SK-N-SH (cell line): Measurements from ENCODE around the gene PHF23. TPM values are rescaled to one million over a fixed set of nuclear protein-coding genes. Genes with fewer than 3 reads are reported as not detected.

Experiments used
- CTCF ChIA-PET: fragments of 300-600, 350-600 bp; formaldehyde crosslinking; extraction: SDS; loops from one replicate; lab custom pipeline; 2021; lab: Yijun Ruan, JAX
- POLR2A ChIA-PET: fragments of 350-600 bp; sonication (Branson Sonifier 250); formaldehyde crosslinking; extraction: SDS; loops from one replicate; lab custom pipeline; 2020; ENCODE audit warnings: antibody characterized with exemption, inconsistent platforms; lab: Yijun Ruan, JAX
- DNase-seq: peaks from one replicate; pipeline ENCODE4 v3.0.0; 2012
- H2AFZ ChIP-seq: fragments of 200-600 bp; sonication (generic); 2 replicates; pipeline ENCODE4 v1.8.1; 2016; ENCODE audit warnings: antibody characterized with exemption, mild to moderate bottlenecking, low read depth
- H3F3A ChIP-seq: fragments of 200-600 bp; sonication (generic); replicated peaks from 2 replicates; pipeline ENCODE3; 2016; ENCODE audit warnings: antibody characterized with exemption, mild to moderate bottlenecking; ENCODE audit not compliant: insufficient read depth
- H3K27ac ChIP-seq, 2 experiments: fragments of 200-500 bp in 1 of 2; fragments of 200-600 bp in 1 of 2; sonication (Bioruptor generic) in 1 of 2; sonication (generic), shearing (Covaris generic) in 1 of 2; 2 replicates each; pipeline versions ENCODE4 v1.5.1 to v1.6.1; 2014 to 2016; ENCODE audit warnings: low read depth in 2 of 2, inconsistent platforms in 1 of 2, low read length in 1 of 2, mild to moderate bottlenecking in 1 of 2, mixed read lengths in 1 of 2
- H3K27me3 ChIP-seq: fragments of 200-600 bp; sonication (generic), shearing (Covaris generic); 2 replicates; pipeline ENCODE4 v1.6.1; 2016; ENCODE audit warnings: mixed run types; ENCODE audit not compliant: insufficient read depth
- H3K36me3 ChIP-seq, 2 experiments: fragments of 200-500 bp in 1 of 2; fragments of 200-600 bp in 1 of 2; sonication (Bioruptor generic) in 1 of 2; sonication (generic) in 1 of 2; replicated peaks in 1 of 2; 2 replicates each; pipeline versions ENCODE3 to v1.5.1; 2014 to 2016; ENCODE audit warnings: low read length in 1 of 2, mild to moderate bottlenecking in 1 of 2; ENCODE audit not compliant: insufficient read depth in 2 of 2, control insufficient read depth in 1 of 2
- H3K4me1 ChIP-seq, 2 experiments: fragments of 200-500 bp in 1 of 2; fragments of 200-600 bp in 1 of 2; sonication (Bioruptor generic) in 1 of 2; sonication (generic), shearing (Covaris generic) in 1 of 2; 2 replicates each; pipeline versions ENCODE4 v1.5.1 to v1.6.1; 2014 to 2016; ENCODE audit warnings: low read depth in 1 of 2, low read length in 1 of 2, mixed run types in 1 of 2; ENCODE audit not compliant: insufficient read depth in 2 of 2, control insufficient read depth in 1 of 2
- H3K4me2 ChIP-seq: fragments of 200-600 bp; sonication (generic), shearing (Covaris generic); 2 replicates; pipeline ENCODE4 v1.6.1; 2017; ENCODE audit warnings: mixed run types
- H3K4me3 ChIP-seq, 2 experiments: fragments of 200-500 bp in 1 of 2; fragments of 200-600 bp in 1 of 2; sonication (Bioruptor generic) in 1 of 2; sonication (generic), shearing (Covaris generic) in 1 of 2; 2 replicates each; pipeline versions ENCODE4 v1.5.1 to v1.8.1; 2014 to 2016; ENCODE audit warnings: low read depth in 2 of 2, inconsistent platforms in 1 of 2, low read length in 1 of 2, mild to moderate bottlenecking in 1 of 2, mixed read lengths in 1 of 2, moderate library complexity in 1 of 2
- H3K79me2 ChIP-seq: fragments of 200-600 bp; sonication (generic); 2 replicates; pipeline ENCODE4 v1.8.1; 2017; ENCODE audit warnings: mild to moderate bottlenecking; ENCODE audit not compliant: insufficient read depth
- H3K9ac ChIP-seq: fragments of 200-600 bp; sonication (generic); 2 replicates; pipeline ENCODE4 v1.6.1; 2017; ENCODE audit warnings: mixed run types
- H3K9me2 ChIP-seq: fragments of 200-600 bp; sonication (generic); 2 replicates; pipeline ENCODE4 v1.6.1; 2017; ENCODE audit warnings: mixed run types
- H3K9me3 ChIP-seq: fragments of 200-600 bp; sonication (generic); 2 replicates; pipeline ENCODE4 v1.6.1; 2017; ENCODE audit warnings: mixed run types, mild to moderate bottlenecking, moderate library complexity
- H4K20me1 ChIP-seq: fragments of 200-600 bp; sonication (generic); 2 replicates; pipeline ENCODE4 v1.6.1; 2017; ENCODE audit warnings: mild to moderate bottlenecking, mixed run types; ENCODE audit not compliant: insufficient read depth
- CHD2 ChIP-seq: fragments of 150-350 bp; IDR thresholded peaks from 2 replicates; pipeline ENCODE4 v1.6.1; 2018; ENCODE audit warnings: low read length; ENCODE audit not compliant: partially characterized antibody
- ELF1 ChIP-seq: IDR thresholded peaks from 2 replicates; pipeline ENCODE4 v1.4.0; 2012
- FOSL2 ChIP-seq: IDR thresholded peaks from 2 replicates; pipeline ENCODE4 v1.4.0; 2012; ENCODE audit warnings: low read depth, mild to moderate bottlenecking, moderate library complexity, borderline replicate concordance
- GATA2 ChIP-seq: sonication (generic); formaldehyde crosslinking; IDR thresholded peaks from 2 replicates; pipeline ENCODE4 v1.5.0; 2020; ENCODE audit warnings: mild to moderate bottlenecking, missing genetic modification reagents
- MXI1 ChIP-seq: IDR thresholded peaks from 2 replicates; pipeline ENCODE4 v1.6.1; 2012; ENCODE audit warnings: mild to moderate bottlenecking, low read depth, low read length, improper control_type of control experiment
- NFIC ChIP-seq: IDR thresholded peaks from 2 replicates; pipeline ENCODE4 v1.4.0; 2012; ENCODE audit warnings: borderline replicate concordance
- RXRA ChIP-seq: IDR thresholded peaks from 2 replicates; pipeline ENCODE4 v1.4.0; 2012; ENCODE audit warnings: low read depth, mild to moderate bottlenecking, borderline replicate concordance
- SIN3A ChIP-seq: IDR thresholded peaks from 2 replicates; pipeline ENCODE4 v1.6.1; 2012; ENCODE audit warnings: low read depth, mild to moderate bottlenecking, low read length, moderate library complexity, borderline replicate concordance
- SMC3 ChIP-seq: IDR thresholded peaks from 2 replicates; pipeline ENCODE4 v1.6.1; 2012; ENCODE audit warnings: low read depth, low read length, improper control_type of control experiment
- TCF12 ChIP-seq: IDR thresholded peaks from 2 replicates; pipeline ENCODE4 v1.4.0; 2012
- TEAD4 ChIP-seq: IDR thresholded peaks from 2 replicates; pipeline ENCODE4 v1.4.0; 2012; ENCODE audit warnings: mild to moderate bottlenecking, borderline replicate concordance; ENCODE audit not compliant: insufficient read depth
- YY1 ChIP-seq: IDR thresholded peaks from 2 replicates; pipeline ENCODE4 v1.4.0; 2012; ENCODE audit warnings: low read depth, mild to moderate bottlenecking
- WGBS: methylation state at CpG from one replicate; pipeline ENCODE4 v1.1.6; 2017; ENCODE audit warnings: low lambda C conversion rate; 5-methylcytosine and 5-hydroxymethylcytosine counted together
- polyA plus RNA-seq, 3 experiments: library from polyadenylated mRNA; depleted of rRNA; stranded (reverse); fragments of >200 nt; gene quantifications; 2 replicates each; pipeline ENCODE4 v1.2.3, GENCODE V29; 2012
- TF ChIP-seq, protein P1 (sequence below): IDR thresholded peaks from 2 replicates; pipeline ENCODE4 v1.6.1; 2012; ENCODE audit warnings: mild to moderate bottlenecking, low read depth, low read length, moderate library complexity
- TF ChIP-seq, protein P2 (sequence below): IDR thresholded peaks from 2 replicates; pipeline ENCODE4 v1.4.0; 2012; ENCODE audit warnings: low read depth, borderline replicate concordance
- TF ChIP-seq, protein P3 (sequence below): fragments of 150-350 bp; IDR thresholded peaks from 2 replicates; pipeline ENCODE4 v1.6.1; 2017; ENCODE audit warnings: antibody characterized with exemption, low read length, low read depth, borderline replicate concordance

The PHF23 gene
- polyA plus RNA-seq, 1 of the 3 experiments (the other 2 are of a cell fraction) = 53.3 TPM

- WGBS = 88% methylated on average over 6 of the region's 6 CpGs
- CTCF ChIA-PET = interaction anchor here (0.7 to 1.5 kb wide), 3 partner anchors 47 to 663 kb away, joined by 3 to 6 read pairs (median 3); no protein-coding TSS in a partner anchor
These were observed 10.0 kb upstream of the PHF23 start for GRCh38 chr17:7249214-7249613.

More at GRCh38 chr17:7249214-7249613, 10.0 kb upstream of the PHF23 start:
- H3K9me3 ChIP-seq = no peaks in the 10 kb centered on the region
- H3K9me2 ChIP-seq = no peaks in the 10 kb centered on the region
- peak overlapping the region; percentile 95; the same call in 1 of the 2 replicates for H3K4me2 ChIP-seq
- peak overlapping the region in 1 of 2 experiments; percentile 95; a peak in 1 of 4 replicates for H3K4me3 ChIP-seq
- peaks cover 18 to 24% of the 10 kb centered on the region in 2 experiments for H3K36me3 ChIP-seq
- POLR2A ChIA-PET = interaction anchor here (0.8 to 0.9 kb wide), 2 partner anchors 9 to 60 kb away, joined by 3 read pairs; no protein-coding TSS in a partner anchor
- H2AFZ ChIP-seq = no peak overlapping the region
- peaks cover 68% of the 10 kb centered on the region for H3K79me2 ChIP-seq
- no peaks in the 10 kb centered on the region for H3K27me3 ChIP-seq
- no peak overlapping the region for H3K9ac ChIP-seq
- no peaks in the 10 kb centered on the region for H4K20me1 ChIP-seq
- no peak for DNase-seq
- peaks cover 24% of the 10 kb centered on the region for H3F3A ChIP-seq
- H3K4me1 ChIP-seq = peaks cover 9 to 23% of the 10 kb centered on the region in 2 experiments; a peak in 3 of 4 replicates
- TF ChIP-seq, protein P1, sequence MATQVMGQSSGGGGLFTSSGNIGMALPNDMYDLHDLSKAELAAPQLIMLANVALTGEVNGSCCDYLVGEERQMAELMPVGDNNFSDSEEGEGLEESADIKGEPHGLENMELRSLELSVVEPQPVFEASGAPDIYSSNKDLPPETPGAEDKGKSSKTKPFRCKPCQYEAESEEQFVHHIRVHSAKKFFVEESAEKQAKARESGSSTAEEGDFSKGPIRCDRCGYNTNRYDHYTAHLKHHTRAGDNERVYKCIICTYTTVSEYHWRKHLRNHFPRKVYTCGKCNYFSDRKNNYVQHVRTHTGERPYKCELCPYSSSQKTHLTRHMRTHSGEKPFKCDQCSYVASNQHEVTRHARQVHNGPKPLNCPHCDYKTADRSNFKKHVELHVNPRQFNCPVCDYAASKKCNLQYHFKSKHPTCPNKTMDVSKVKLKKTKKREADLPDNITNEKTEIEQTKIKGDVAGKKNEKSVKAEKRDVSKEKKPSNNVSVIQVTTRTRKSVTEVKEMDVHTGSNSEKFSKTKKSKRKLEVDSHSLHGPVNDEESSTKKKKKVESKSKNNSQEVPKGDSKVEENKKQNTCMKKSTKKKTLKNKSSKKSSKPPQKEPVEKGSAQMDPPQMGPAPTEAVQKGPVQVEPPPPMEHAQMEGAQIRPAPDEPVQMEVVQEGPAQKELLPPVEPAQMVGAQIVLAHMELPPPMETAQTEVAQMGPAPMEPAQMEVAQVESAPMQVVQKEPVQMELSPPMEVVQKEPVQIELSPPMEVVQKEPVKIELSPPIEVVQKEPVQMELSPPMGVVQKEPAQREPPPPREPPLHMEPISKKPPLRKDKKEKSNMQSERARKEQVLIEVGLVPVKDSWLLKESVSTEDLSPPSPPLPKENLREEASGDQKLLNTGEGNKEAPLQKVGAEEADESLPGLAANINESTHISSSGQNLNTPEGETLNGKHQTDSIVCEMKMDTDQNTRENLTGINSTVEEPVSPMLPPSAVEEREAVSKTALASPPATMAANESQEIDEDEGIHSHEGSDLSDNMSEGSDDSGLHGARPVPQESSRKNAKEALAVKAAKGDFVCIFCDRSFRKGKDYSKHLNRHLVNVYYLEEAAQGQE = no peak
- TF ChIP-seq MXI1 (no peak), TEAD4 (no peak), NFIC (no peak), FOSL2 (no peak), ELF1 (no peak), SIN3A (no peak), TCF12 (no peak), CHD2 (no peak), GATA2 (CRISPR knock-in tag) (no peak), RXRA (no peak), SMC3 (no peak), YY1 (no peak)
- TF ChIP-seq, protein P2, sequence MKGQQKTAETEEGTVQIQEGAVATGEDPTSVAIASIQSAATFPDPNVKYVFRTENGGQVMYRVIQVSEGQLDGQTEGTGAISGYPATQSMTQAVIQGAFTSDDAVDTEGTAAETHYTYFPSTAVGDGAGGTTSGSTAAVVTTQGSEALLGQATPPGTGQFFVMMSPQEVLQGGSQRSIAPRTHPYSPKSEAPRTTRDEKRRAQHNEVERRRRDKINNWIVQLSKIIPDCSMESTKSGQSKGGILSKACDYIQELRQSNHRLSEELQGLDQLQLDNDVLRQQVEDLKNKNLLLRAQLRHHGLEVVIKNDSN = no peak
- TF ChIP-seq, protein P3, sequence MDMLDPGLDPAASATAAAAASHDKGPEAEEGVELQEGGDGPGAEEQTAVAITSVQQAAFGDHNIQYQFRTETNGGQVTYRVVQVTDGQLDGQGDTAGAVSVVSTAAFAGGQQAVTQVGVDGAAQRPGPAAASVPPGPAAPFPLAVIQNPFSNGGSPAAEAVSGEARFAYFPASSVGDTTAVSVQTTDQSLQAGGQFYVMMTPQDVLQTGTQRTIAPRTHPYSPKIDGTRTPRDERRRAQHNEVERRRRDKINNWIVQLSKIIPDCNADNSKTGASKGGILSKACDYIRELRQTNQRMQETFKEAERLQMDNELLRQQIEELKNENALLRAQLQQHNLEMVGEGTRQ = no peak
- no peak overlapping the region; a peak in 1 of 4 replicates for H3K27ac ChIP-seq
